ENCODE results near the gene PATL2.
"Not testable (repeated sequence)": the region's sequence is repeated elsewhere in the genome, so short reads cannot be mapped to it uniquely, and the experiment has no call there.

The PATL2 gene

GRCh38 chr15:44711096-44711742 is at the start of gene PATL2, which contains the start of gene B2M:
Gene PATL2 (minus strand): TSS chr15:44711323. CDS start chr15:44676490, 34,833 bp downstream.
Gene B2M (plus strand): TSS chr15:44711517. CDS start chr15:44711547, 30 bp downstream.
- H3K4me1 ChIP-seq (ENCODE audit: control insufficient read depth in 1 of 2, insufficient read depth in 2 of 2, low read length in 2 of 2) = peaks cover 32 to 45% of the 10 kb centered on the region in 2 donors
- peak within 1 kb of the TSS; percentile 87 to 88 for H3K4me3 ChIP-seq (ENCODE audit: low read depth in 1 of 2, low read length in 2 of 2)
- no peaks in the 10 kb centered on the region for H3K9me3 ChIP-seq (ENCODE audit: control insufficient read depth in 1 of 2, low read length in 2 of 2)
- H3K27me3 ChIP-seq (ENCODE audit: control insufficient read depth in 1 of 2, insufficient read depth in 2 of 2, low read length in 2 of 2) = no peaks in the 10 kb centered on the region
- H3K27ac ChIP-seq (ENCODE audit: low read depth, low read length) = peak within 1 kb of the TSS; percentile 100
- H3K36me3 ChIP-seq (ENCODE audit: control insufficient read depth in 1 of 2, insufficient read depth in 2 of 2, low read length in 2 of 2) = peaks cover 14 to 19% of the 10 kb centered on the region in 2 donors
- H3K9ac ChIP-seq (ENCODE audit: low read depth in 1 of 2, low read length in 2 of 2) = peak within 1 kb of the TSS; percentile 98 to 100

GRCh38 chr15:44753345-44753744 is 42.2 kb upstream of the PATL2 start:
- Histone ChIP-seq H3K9ac (ENCODE audit: low read depth in 1 of 2, low read length in 2 of 2) (no peak overlapping the region), H3K36me3 (ENCODE audit: control insufficient read depth in 1 of 2, insufficient read depth in 2 of 2, low read length in 2 of 2) (no peaks in the 10 kb centered on the region), H3K4me3 (ENCODE audit: low read depth in 1 of 2, low read length in 2 of 2) (no peak overlapping the region), H3K27me3 (ENCODE audit: control insufficient read depth in 1 of 2, insufficient read depth in 2 of 2, low read length in 2 of 2) (no peaks in the 10 kb centered on the region), H3K27ac (ENCODE audit: low read depth, low read length) (no peak overlapping the region), H3K4me1 (ENCODE audit: control insufficient read depth in 1 of 2, insufficient read depth in 2 of 2, low read length in 2 of 2) (no peaks in the 10 kb centered on the region), H3K9me3 (ENCODE audit: control insufficient read depth in 1 of 2, low read length in 2 of 2) (peaks cover 1 to 11% of the 10 kb centered on the region in 2 donors)

- not testable (repeated sequence) for H3K27me3 ChIP-seq (ENCODE audit: control insufficient read depth in 1 of 2, insufficient read depth in 2 of 2, low read length in 2 of 2); H3K9ac ChIP-seq (ENCODE audit: low read depth in 1 of 2, low read length in 2 of 2); H3K9me3 ChIP-seq (ENCODE audit: control insufficient read depth in 1 of 2, low read length in 2 of 2); H3K27ac ChIP-seq (ENCODE audit: low read depth, low read length); H3K36me3 ChIP-seq (ENCODE audit: control insufficient read depth in 1 of 2, insufficient read depth in 2 of 2, low read length in 2 of 2); H3K4me3 ChIP-seq (ENCODE audit: low read depth in 1 of 2, low read length in 2 of 2); H3K4me1 ChIP-seq (ENCODE audit: control insufficient read depth in 1 of 2, insufficient read depth in 2 of 2, low read length in 2 of 2)
Observed at GRCh38 chr15:44743454-44743853, 32.3 kb upstream of the PATL2 start.

- H3K27me3 ChIP-seq (ENCODE audit: control insufficient read depth in 1 of 2, insufficient read depth in 2 of 2, low read length in 2 of 2); H3K27ac ChIP-seq (ENCODE audit: low read depth, low read length); H3K4me3 ChIP-seq (ENCODE audit: low read depth in 1 of 2, low read length in 2 of 2); H3K36me3 ChIP-seq (ENCODE audit: control insufficient read depth in 1 of 2, insufficient read depth in 2 of 2, low read length in 2 of 2); H3K9ac ChIP-seq (ENCODE audit: low read depth in 1 of 2, low read length in 2 of 2); H3K4me1 ChIP-seq (ENCODE audit: control insufficient read depth in 1 of 2, insufficient read depth in 2 of 2, low read length in 2 of 2); H3K9me3 ChIP-seq (ENCODE audit: control insufficient read depth in 1 of 2, low read length in 2 of 2): not testable (repeated sequence)
Observed at GRCh38 chr15:44739222-44739847, 28.2 kb upstream of the PATL2 start.

DNA sequence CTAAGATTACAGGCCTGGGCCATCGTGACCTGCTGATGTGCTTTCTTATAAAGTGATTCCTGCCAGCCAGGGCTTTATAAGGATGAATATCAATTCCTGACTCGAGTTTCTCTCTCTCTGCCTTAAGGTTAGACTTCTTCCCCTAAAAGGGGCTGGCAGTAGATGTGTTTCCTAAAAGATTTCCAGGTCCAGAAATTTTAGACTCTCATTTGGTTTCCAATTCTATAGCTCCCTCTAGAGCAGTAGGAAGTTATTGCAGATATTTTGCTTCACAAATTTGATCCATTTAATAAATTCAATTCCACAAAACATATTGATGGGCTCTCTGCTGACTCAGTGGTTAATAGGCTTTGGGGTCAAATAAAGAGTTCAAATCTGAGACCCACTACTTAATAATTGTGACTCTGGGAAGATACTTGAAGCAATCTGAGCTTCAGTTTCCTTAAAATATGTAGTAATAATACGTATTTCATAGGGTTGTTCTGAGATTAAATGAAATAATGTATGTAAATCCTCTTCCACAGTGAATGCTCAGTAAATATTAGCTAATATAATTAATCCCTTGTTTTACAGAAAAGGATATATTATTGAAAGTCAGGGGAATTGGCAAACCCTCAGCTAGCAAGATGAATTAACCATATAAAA is 27.3 kb upstream of the PATL2 start:
- Histone ChIP-seq H3K4me1 (ENCODE audit: control insufficient read depth in 1 of 2, insufficient read depth in 2 of 2, low read length in 2 of 2) (peaks cover 3 to 8% of the 10 kb centered on the region in 2 donors), H3K9me3 (ENCODE audit: control insufficient read depth in 1 of 2, low read length in 2 of 2) (no peaks in the 10 kb centered on the region), H3K36me3 (ENCODE audit: control insufficient read depth in 1 of 2, insufficient read depth in 2 of 2, low read length in 2 of 2) (no peaks in the 10 kb centered on the region), H3K9ac (ENCODE audit: low read depth in 1 of 2, low read length in 2 of 2) (no peak overlapping the region), H3K27ac (ENCODE audit: low read depth, low read length) (no peak overlapping the region), H3K27me3 (ENCODE audit: control insufficient read depth in 1 of 2, insufficient read depth in 2 of 2, low read length in 2 of 2) (no peaks in the 10 kb centered on the region), H3K4me3 (ENCODE audit: low read depth in 1 of 2, low read length in 2 of 2) (no peak overlapping the region)

- Histone ChIP-seq H3K27me3 (ENCODE audit: control insufficient read depth in 1 of 2, insufficient read depth in 2 of 2, low read length in 2 of 2) (no peaks in the 10 kb centered on the region), H3K27ac (ENCODE audit: low read depth, low read length) (peak within 1 kb of the TSS; percentile 41), H3K4me1 (ENCODE audit: control insufficient read depth in 1 of 2, insufficient read depth in 2 of 2, low read length in 2 of 2) (peaks cover 3 to 8% of the 10 kb centered on the region in 2 donors), H3K4me3 (ENCODE audit: low read depth in 1 of 2, low read length in 2 of 2) (peak within 1 kb of the TSS in 1 of 2 donors; percentile 18), H3K9ac (ENCODE audit: low read depth in 1 of 2, low read length in 2 of 2) (peak within 1 kb of the TSS in 1 of 2 donors; percentile 38), H3K36me3 (ENCODE audit: control insufficient read depth in 1 of 2, insufficient read depth in 2 of 2, low read length in 2 of 2) (peaks cover 0 to 6% of the 10 kb centered on the region in 2 donors), H3K9me3 (ENCODE audit: control insufficient read depth in 1 of 2, low read length in 2 of 2) (no peaks in the 10 kb centered on the region)
Observed at GRCh38 chr15:44736181-44736765, 25.1 kb upstream of the PATL2 start, which contains the start of gene TRIM69. Gene TRIM69 (plus strand): TSS chr15:44736528. CDS start chr15:44736705, 177 bp downstream.

DNA sequence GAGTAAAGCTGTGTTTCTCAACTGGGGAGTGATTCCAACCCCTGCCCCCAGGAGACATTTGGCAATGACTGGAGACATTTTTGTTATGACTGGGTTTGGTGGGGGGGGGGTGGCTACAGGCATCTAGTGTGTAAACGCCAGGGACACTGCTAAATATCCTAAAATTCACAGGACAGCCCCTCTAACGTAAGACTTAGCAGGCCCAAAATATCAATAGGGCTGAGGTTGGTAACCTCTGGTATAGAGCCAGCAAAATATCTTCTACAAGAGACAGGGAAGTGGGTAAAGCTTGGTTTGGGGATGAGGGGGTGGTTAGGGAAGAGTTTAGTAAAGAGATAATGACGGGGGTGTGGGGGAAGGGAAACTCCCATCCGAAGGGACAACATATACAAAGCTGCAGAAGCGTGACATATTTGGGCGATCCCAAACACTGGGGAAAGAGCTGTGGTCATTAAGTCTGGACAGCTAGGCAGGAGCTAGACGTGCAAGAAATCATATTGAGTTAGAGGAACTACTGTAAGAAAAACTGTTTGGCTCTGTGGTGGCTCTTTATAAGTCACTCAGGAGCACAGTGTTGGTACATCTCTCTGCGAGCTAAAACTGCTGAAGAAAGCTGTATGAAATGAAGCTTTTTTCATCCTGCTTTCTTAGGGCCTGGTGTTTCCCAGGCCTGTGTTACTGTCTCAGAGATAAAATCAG is 24.5 kb upstream of the PATL2 start:
- Histone ChIP-seq H3K36me3 (ENCODE audit: control insufficient read depth in 1 of 2, insufficient read depth in 2 of 2, low read length in 2 of 2) (peaks cover 0 to 6% of the 10 kb centered on the region in 2 donors), H3K4me1 (ENCODE audit: control insufficient read depth in 1 of 2, insufficient read depth in 2 of 2, low read length in 2 of 2) (peaks cover 5 to 8% of the 10 kb centered on the region in 2 donors), H3K27me3 (ENCODE audit: control insufficient read depth in 1 of 2, insufficient read depth in 2 of 2, low read length in 2 of 2) (no peaks in the 10 kb centered on the region), H3K27ac (ENCODE audit: low read depth, low read length) (peak overlapping the region; percentile 41), H3K9me3 (ENCODE audit: control insufficient read depth in 1 of 2, low read length in 2 of 2) (no peaks in the 10 kb centered on the region), H3K4me3 (ENCODE audit: low read depth in 1 of 2, low read length in 2 of 2) (peak overlapping the region in 1 of 2 donors; percentile 18), H3K9ac (ENCODE audit: low read depth in 1 of 2, low read length in 2 of 2) (peak overlapping the region in 1 of 2 donors; percentile 38)

GRCh38 chr15:44734839-44735481 is 23.8 kb upstream of the PATL2 start:
- H3K27ac ChIP-seq (ENCODE audit: low read depth, low read length) = no peak overlapping the region
- H3K4me3 ChIP-seq (ENCODE audit: low read depth in 1 of 2, low read length in 2 of 2) = peak overlapping the region in 1 of 2 donors; percentile 18
- peaks cover 8 to 11% of the 10 kb centered on the region in 2 donors for H3K4me1 ChIP-seq (ENCODE audit: control insufficient read depth in 1 of 2, insufficient read depth in 2 of 2, low read length in 2 of 2)
- peaks cover 0 to 6% of the 10 kb centered on the region in 2 donors for H3K36me3 ChIP-seq (ENCODE audit: control insufficient read depth in 1 of 2, insufficient read depth in 2 of 2, low read length in 2 of 2)
- H3K27me3 ChIP-seq (ENCODE audit: control insufficient read depth in 1 of 2, insufficient read depth in 2 of 2, low read length in 2 of 2) = no peaks in the 10 kb centered on the region
- H3K9ac ChIP-seq (ENCODE audit: low read depth in 1 of 2, low read length in 2 of 2) = no peak overlapping the region
- H3K9me3 ChIP-seq (ENCODE audit: control insufficient read depth in 1 of 2, low read length in 2 of 2) = no peaks in the 10 kb centered on the region

GRCh38 chr15:44729408-44730127 is 18.4 kb upstream of the PATL2 start:
- peak overlapping the region; percentile 92 to 93 for H3K4me3 ChIP-seq (ENCODE audit: low read depth in 1 of 2, low read length in 2 of 2)
- H3K9ac ChIP-seq (ENCODE audit: low read depth in 1 of 2, low read length in 2 of 2) = peak overlapping the region; percentile 89 to 98
- H3K36me3 ChIP-seq (ENCODE audit: control insufficient read depth in 1 of 2, insufficient read depth in 2 of 2, low read length in 2 of 2) = peaks cover 0 to 6% of the 10 kb centered on the region in 2 donors
- no peaks in the 10 kb centered on the region for H3K9me3 ChIP-seq (ENCODE audit: control insufficient read depth in 1 of 2, low read length in 2 of 2)
- H3K27me3 ChIP-seq (ENCODE audit: control insufficient read depth in 1 of 2, insufficient read depth in 2 of 2, low read length in 2 of 2) = no peaks in the 10 kb centered on the region
- peaks cover 22 to 34% of the 10 kb centered on the region in 2 donors for H3K4me1 ChIP-seq (ENCODE audit: control insufficient read depth in 1 of 2, insufficient read depth in 2 of 2, low read length in 2 of 2)
- H3K27ac ChIP-seq (ENCODE audit: low read depth, low read length) = peak overlapping the region; percentile 98

Data from duodenal mucosa (tissue), 2 donors.